ENCODE measurements around the gene ZNF287.

DNA sequence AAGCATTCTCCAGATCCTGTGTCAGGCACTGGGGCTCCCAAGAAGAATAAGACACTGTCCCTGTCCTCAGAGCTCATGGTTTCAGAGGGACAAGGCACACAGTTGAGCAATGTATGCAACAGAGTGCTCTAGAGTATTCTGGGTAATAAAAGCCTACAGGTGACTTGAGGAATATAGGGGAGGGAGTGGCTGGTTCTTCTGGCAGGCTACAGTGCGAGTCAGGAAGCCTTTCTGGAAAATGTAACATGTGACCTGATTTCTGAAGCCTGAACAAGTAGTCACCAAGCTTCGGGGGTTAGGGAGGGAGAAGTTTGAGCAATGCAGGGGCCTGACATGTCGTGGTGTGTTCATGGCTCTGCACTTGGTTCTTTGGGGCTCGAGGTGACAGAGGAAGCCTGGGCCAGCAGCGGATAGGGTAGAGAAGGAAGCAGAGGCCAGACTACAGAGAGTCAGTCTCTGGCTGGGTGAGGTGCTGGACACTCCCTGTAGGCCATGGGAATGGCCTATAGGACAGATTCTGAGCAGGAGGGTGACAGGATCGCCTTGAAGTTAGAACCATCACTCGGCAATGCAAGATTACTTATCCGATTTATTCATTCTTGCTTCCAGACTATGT, 61.0 kb downstream of the ZNF287 start:
- TF ChIP-seq, protein P1, sequence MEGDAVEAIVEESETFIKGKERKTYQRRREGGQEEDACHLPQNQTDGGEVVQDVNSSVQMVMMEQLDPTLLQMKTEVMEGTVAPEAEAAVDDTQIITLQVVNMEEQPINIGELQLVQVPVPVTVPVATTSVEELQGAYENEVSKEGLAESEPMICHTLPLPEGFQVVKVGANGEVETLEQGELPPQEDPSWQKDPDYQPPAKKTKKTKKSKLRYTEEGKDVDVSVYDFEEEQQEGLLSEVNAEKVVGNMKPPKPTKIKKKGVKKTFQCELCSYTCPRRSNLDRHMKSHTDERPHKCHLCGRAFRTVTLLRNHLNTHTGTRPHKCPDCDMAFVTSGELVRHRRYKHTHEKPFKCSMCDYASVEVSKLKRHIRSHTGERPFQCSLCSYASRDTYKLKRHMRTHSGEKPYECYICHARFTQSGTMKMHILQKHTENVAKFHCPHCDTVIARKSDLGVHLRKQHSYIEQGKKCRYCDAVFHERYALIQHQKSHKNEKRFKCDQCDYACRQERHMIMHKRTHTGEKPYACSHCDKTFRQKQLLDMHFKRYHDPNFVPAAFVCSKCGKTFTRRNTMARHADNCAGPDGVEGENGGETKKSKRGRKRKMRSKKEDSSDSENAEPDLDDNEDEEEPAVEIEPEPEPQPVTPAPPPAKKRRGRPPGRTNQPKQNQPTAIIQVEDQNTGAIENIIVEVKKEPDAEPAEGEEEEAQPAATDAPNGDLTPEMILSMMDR (IDR thresholded peaks at IDR 0.05) = no peak
- TF ChIP-seq POLR2A (IDR thresholded peaks at IDR 0.05) = no peak
- no peak for TF ChIP-seq EP300 (IDR thresholded peaks at IDR 0.05)
